ENCODE results near the gene H1-8.

The H1-8 gene

GRCh38 chr3:129555616-129556357, 12.8 kb downstream of the H1-8 start:
- Histone ChIP-seq H3K4me3 (ENCODE audit: low read depth, low read length) (no peak overlapping the region), H3K9ac (no peak overlapping the region), H3K27ac (no peak overlapping the region), H3K4me2 (ENCODE audit: low read length) (no peak overlapping the region), H3K36me3 (ENCODE audit: control insufficient read depth, insufficient read depth, low read length) (no peaks in the 10 kb centered on the region), H2AFZ (no peak overlapping the region), H3K27me3 (ENCODE audit: control insufficient read depth, insufficient read depth, low read length) (no peaks in the 10 kb centered on the region), H3K79me2 (no peaks in the 10 kb centered on the region), H3K4me1 (no peaks in the 10 kb centered on the region), H3K9me3 (ENCODE audit: control insufficient read depth, low read length) (no peaks in the 10 kb centered on the region)
- TF ChIP-seq CTCF (IDR thresholded peaks at IDR 0.05): no peak

GRCh38 chr3:129556358-129556695, 13.4 kb downstream of the H1-8 start:
- H3K27ac ChIP-seq: no peak overlapping the region

GRCh38 chr3:129556890-129557547, 14.0 kb downstream of the H1-8 start:
- no peak overlapping the region for H3K27ac ChIP-seq
- no peaks in the 10 kb centered on the region for H3K79me2 ChIP-seq
- no peaks in the 10 kb centered on the region for H3K36me3 ChIP-seq (ENCODE audit: control insufficient read depth, insufficient read depth, low read length)
- H3K27me3 ChIP-seq (ENCODE audit: control insufficient read depth, insufficient read depth, low read length): no peaks in the 10 kb centered on the region
- H3K9me3 ChIP-seq (ENCODE audit: control insufficient read depth, low read length): no peaks in the 10 kb centered on the region
- no peak for TF ChIP-seq CTCF (IDR thresholded peaks at IDR 0.05)
- no peak overlapping the region for H3K9ac ChIP-seq
- no peaks in the 10 kb centered on the region for H3K4me1 ChIP-seq
- H2AFZ ChIP-seq: no peak overlapping the region
- no peak overlapping the region for H3K4me3 ChIP-seq (ENCODE audit: low read depth, low read length)
- no peak overlapping the region for H3K4me2 ChIP-seq (ENCODE audit: low read length)

More at GRCh38 chr3:129556358-129556695, 13.4 kb downstream of the H1-8 start:
- Histone ChIP-seq H2AFZ (no peak overlapping the region), H3K9ac (no peak overlapping the region), H3K4me1 (no peaks in the 10 kb centered on the region), H3K4me3 (ENCODE audit: low read depth, low read length) (no peak overlapping the region), H3K4me2 (ENCODE audit: low read length) (no peak overlapping the region), H3K27me3 (ENCODE audit: control insufficient read depth, insufficient read depth, low read length) (no peaks in the 10 kb centered on the region), H3K36me3 (ENCODE audit: control insufficient read depth, insufficient read depth, low read length) (no peaks in the 10 kb centered on the region), H3K79me2 (no peaks in the 10 kb centered on the region), H3K9me3 (ENCODE audit: control insufficient read depth, low read length) (no peaks in the 10 kb centered on the region)
- TF ChIP-seq CTCF (IDR thresholded peaks at IDR 0.05): no peak

GRCh38 chr3:129557548-129557894, 14.5 kb downstream of the H1-8 start:
- no peak for TF ChIP-seq CTCF (IDR thresholded peaks at IDR 0.05)
- no peak overlapping the region for H3K4me3 ChIP-seq (ENCODE audit: low read depth, low read length)
- H3K9me3 ChIP-seq (ENCODE audit: control insufficient read depth, low read length): no peaks in the 10 kb centered on the region
- H2AFZ ChIP-seq: no peak overlapping the region
- no peaks in the 10 kb centered on the region for H3K4me1 ChIP-seq
- no peak overlapping the region for H3K27ac ChIP-seq
- H3K27me3 ChIP-seq (ENCODE audit: control insufficient read depth, insufficient read depth, low read length): no peaks in the 10 kb centered on the region
- no peak overlapping the region for H3K9ac ChIP-seq
- no peaks in the 10 kb centered on the region for H3K36me3 ChIP-seq (ENCODE audit: control insufficient read depth, insufficient read depth, low read length)
- no peaks in the 10 kb centered on the region for H3K79me2 ChIP-seq
- no peak overlapping the region for H3K4me2 ChIP-seq (ENCODE audit: low read length)
